B cell (primary cell): ENCODE data around the gene NUDT1. TPM values are rescaled to one million over a fixed set of nuclear protein-coding genes. Genes with fewer than 3 reads are reported as not detected.

Experiments used
- ATAC-seq: fragments of 200-7000 bp; cut with Tn5 transposase; one replicate; pipeline ENCODE4 v1.10.0; 2021; ENCODE audit warnings: low read depth, mild to moderate bottlenecking, moderate number of reproducible peaks, moderate library complexity
- CTCF ChIA-PET: fragments of 350-600 bp; sonication (Branson Sonifier 250); formaldehyde crosslinking; loops from one replicate; lab custom pipeline; 2021; ENCODE audit warnings: antibody characterized with exemption, inconsistent platforms; lab: Charles Lee
- POLR2A ChIA-PET: fragments of 350-600 bp; sonication (Branson Sonifier 250); formaldehyde crosslinking; loops from one replicate; lab custom pipeline; 2021; ENCODE audit warnings: antibody characterized with exemption; lab: Charles Lee
- DNase-seq: peaks from one replicate; pipeline ENCODE4 v3.0.0; 2013
- H2AFZ ChIP-seq: 2 replicates; pipeline ENCODE4 v1.6.1; 2012; ENCODE audit warnings: mild to moderate bottlenecking, low read depth, low read length; ENCODE audit not compliant: insufficient read depth, poor library complexity, severe bottlenecking
- H3K27ac ChIP-seq, 2 donors: 1 replicate in 1 of 2; 2 replicates in 1 of 2; pipeline ENCODE4 v1.5.1; 2012 to 2013; ENCODE audit warnings: low read length in 2 of 2, mild to moderate bottlenecking in 2 of 2, moderate library complexity in 1 of 2
- H3K27me3 ChIP-seq, 4 experiments: fragments of 200-600 bp in 1 of 4; sonication (generic) in 1 of 4; replicated peaks in 1 of 4; 1 replicate in 2 of 4; 2 replicates in 2 of 4; pipeline versions ENCODE4 v1.6.1 to v1.7.0; 2013 to 2016; ENCODE audit warnings: low read length in 3 of 4, mild to moderate bottlenecking in 2 of 4, mixed read lengths in 1 of 4, moderate library complexity in 1 of 4; ENCODE audit not compliant: insufficient read depth in 4 of 4, control insufficient read depth in 3 of 4; ENCODE audit errors: control extremely low read depth in 1 of 4
- H3K36me3 ChIP-seq, 2 experiments: replicated peaks in 1 of 2; 1 replicate in 1 of 2; 2 replicates in 1 of 2; pipeline versions ENCODE4 v1.6.1 to v1.7.1; 2013; ENCODE audit warnings: low read length in 1 of 2; ENCODE audit not compliant: insufficient read depth in 2 of 2, control insufficient read depth in 1 of 2; ENCODE audit errors: control extremely low read depth in 1 of 2, extremely low read depth in 1 of 2
- H3K4me1 ChIP-seq, 2 donors: fragments of 200-600 bp in 1 of 2; sonication (generic) in 1 of 2; 1 replicate in 1 of 2; 2 replicates in 1 of 2; pipeline versions ENCODE4 v1.5.1 to v1.6.1; 2013 to 2017; ENCODE audit warnings: low read length in 2 of 2; ENCODE audit not compliant: control insufficient read depth in 2 of 2, insufficient read depth in 2 of 2
- H3K4me2 ChIP-seq: replicated peaks from 2 replicates; pipeline ENCODE3; 2012; ENCODE audit warnings: mild to moderate bottlenecking, low read depth, low read length; ENCODE audit not compliant: poor library complexity, severe bottlenecking
- H3K4me3 ChIP-seq, 5 experiments: fragments of 200-600 bp in 1 of 5; sonication (generic) in 1 of 5; 1 replicate in 3 of 5; 2 replicates in 2 of 5; pipeline versions ENCODE4 v1.5.1 to v1.7.0; 2011 to 2016; ENCODE audit warnings: low read length in 4 of 5, mild to moderate bottlenecking in 4 of 5, low read depth in 2 of 5, control low read depth in 1 of 5, moderate library complexity in 1 of 5; ENCODE audit not compliant: insufficient read depth in 1 of 5; ENCODE audit errors: control extremely low read depth in 1 of 5, extremely low read depth in 1 of 5
- H3K79me2 ChIP-seq: fragments of 200-600 bp; sonication (generic); one replicate; pipeline ENCODE4 v1.6.0; 2016; ENCODE audit warnings: low read length; ENCODE audit not compliant: control insufficient read depth, insufficient read depth
- H3K9ac ChIP-seq: fragments of 200-600 bp; sonication (generic); 2 replicates; pipeline ENCODE4 v1.6.1; 2017; ENCODE audit warnings: mild to moderate bottlenecking, low read length, moderate library complexity
- H3K9me3 ChIP-seq, 3 donors: one replicate each; pipeline versions ENCODE4 v1.6.1 to v1.7.1; 2013; ENCODE audit warnings: low read length in 2 of 3; ENCODE audit not compliant: control insufficient read depth in 2 of 3, insufficient read depth in 1 of 3; ENCODE audit errors: control extremely low read depth in 1 of 3
- H4K20me1 ChIP-seq: 2 replicates; pipeline ENCODE4 v1.6.0; 2012; ENCODE audit warnings: mild to moderate bottlenecking, low read length; ENCODE audit not compliant: insufficient read depth, control insufficient read depth, poor library complexity, severe bottlenecking
- H3K27ac Mint-ChIP-seq: one replicate; pipeline ENCODE4 v1.8.0; 2021; ENCODE audit warnings: mixed read lengths
- H3K27me3 Mint-ChIP-seq: one replicate; pipeline ENCODE4 v1.8.0; 2021; ENCODE audit warnings: mixed read lengths
- H3K4me1 Mint-ChIP-seq: one replicate; pipeline ENCODE4 v1.8.0; 2021; ENCODE audit warnings: mixed read lengths
- H3K4me3 Mint-ChIP-seq: one replicate; pipeline ENCODE4 v1.8.0; 2021; ENCODE audit warnings: mixed read lengths
- H3K9me3 Mint-ChIP-seq: one replicate; pipeline ENCODE4 v1.8.0; 2022; ENCODE audit warnings: mixed read lengths; ENCODE audit not compliant: insufficient read depth
- CTCF ChIP-seq: fragments of 200-600 bp; IDR thresholded peaks from one replicate; pipeline ENCODE4 v1.8.0; 2022; ENCODE audit warnings: antibody characterized with exemption, mild to moderate bottlenecking
- EZH2 ChIP-seq: IDR thresholded peaks from 2 replicates; pipeline ENCODE4 v1.6.1; 2012; ENCODE audit warnings: borderline replicate concordance, low read depth, mild to moderate bottlenecking, moderate library complexity, low read length; ENCODE audit not compliant: insufficient read depth, poor library complexity, severe bottlenecking
- WGBS: methylation state at CpG from one replicate; pipeline ENCODE4 v1.1.5; 2013; ENCODE audit warnings: missing lambda C conversion rate; ENCODE audit not compliant: insufficient coverage; 5-methylcytosine and 5-hydroxymethylcytosine counted together
- intact Hi-C: fragments of 100-400 bp; cut with micrococcal nuclease; formaldehyde crosslinking; loops from one replicate; pipeline ENCODE4 v1.10.0; 2022
- polyA plus RNA-seq: library from polyadenylated mRNA; depleted of rRNA; stranded (reverse); fragments of >200 nt; gene quantifications from 2 replicates; pipeline ENCODE4 v1.2.3, GENCODE V29; 2012
- total RNA-seq, 2 donors: library from RNA; stranded (reverse); fragments of 120-200 nt in 1 of 2; gene quantifications; 1 replicate in 1 of 2; 2 replicates in 1 of 2; pipeline versions ENCODE4 v1.2.3 to v1.2.4, GENCODE V29; 2013 to 2022

NUDT1 gene
- total and polyA plus RNA-seq, 2 donors (not counting 1 experiment from before 2014, with no cell fraction given) = 21.1 to 22.9 TPM

DNA sequence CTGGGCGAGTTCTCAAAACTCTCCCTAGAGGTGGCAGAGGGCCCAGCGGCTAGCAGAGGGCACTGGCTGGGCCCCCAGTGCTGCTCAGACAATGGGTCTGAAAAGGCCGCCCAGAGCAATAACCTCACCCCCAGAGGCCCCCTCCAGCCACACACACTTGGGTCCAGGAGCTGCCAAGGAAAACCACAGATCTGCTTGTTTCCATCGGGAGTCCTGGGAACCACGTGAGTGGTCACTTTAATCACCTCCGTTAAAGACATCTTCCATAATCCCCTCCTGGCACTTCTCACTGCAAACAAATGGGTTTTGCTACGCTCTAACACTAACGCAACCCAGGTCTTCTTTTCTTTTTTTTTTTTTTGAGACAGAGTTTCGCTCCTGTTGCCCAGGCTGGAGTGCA is 30.0 kb downstream of the NUDT1 start:
- Histone ChIP-seq H3K9ac (no peak overlapping the region), H3K4me1 (no peaks in the 10 kb centered on the region), H3K4me2 (no peak overlapping the region), H3K27ac (no peak overlapping the region), H4K20me1 (peaks cover 7% of the 10 kb centered on the region), H2AFZ (no peak overlapping the region), H3K79me2 (peaks cover 20% of the 10 kb centered on the region), H3K36me3 (peaks cover 0 to 59% of the 10 kb centered on the region in 2 experiments), H3K4me3 (no peak overlapping the region), H3K27me3 (no peaks in the 10 kb centered on the region), H3K9me3 (peaks cover 0 to 3% (median 0%) of the 10 kb centered on the region in 3 donors)
- POLR2A ChIA-PET = interaction anchor here (0.6 kb wide), 1 partner anchor 9 kb away, joined by 4 read pairs; no protein-coding TSS in a partner anchor
- no peaks in the 10 kb centered on the region for H3K27me3 Mint-ChIP-seq
- peaks cover 2% of the 10 kb centered on the region for H3K4me1 Mint-ChIP-seq
- H3K27ac Mint-ChIP-seq = no peak overlapping the region
- ATAC-seq (no peak), DNase-seq (no peak)
- no peaks in the 10 kb centered on the region for H3K9me3 Mint-ChIP-seq
- 93% methylated on average over 8 of the region's 9 CpGs for WGBS
- no peak overlapping the region for H3K4me3 Mint-ChIP-seq
- CTCF ChIA-PET = interaction anchor here (0.8 kb wide), 1 partner anchor 14 kb away, joined by 3 read pairs; no protein-coding TSS in a partner anchor
- TF ChIP-seq EZH2 = no peak
- TF ChIP-seq CTCF = no peak
- intact Hi-C loops = no loop called here

DNA sequence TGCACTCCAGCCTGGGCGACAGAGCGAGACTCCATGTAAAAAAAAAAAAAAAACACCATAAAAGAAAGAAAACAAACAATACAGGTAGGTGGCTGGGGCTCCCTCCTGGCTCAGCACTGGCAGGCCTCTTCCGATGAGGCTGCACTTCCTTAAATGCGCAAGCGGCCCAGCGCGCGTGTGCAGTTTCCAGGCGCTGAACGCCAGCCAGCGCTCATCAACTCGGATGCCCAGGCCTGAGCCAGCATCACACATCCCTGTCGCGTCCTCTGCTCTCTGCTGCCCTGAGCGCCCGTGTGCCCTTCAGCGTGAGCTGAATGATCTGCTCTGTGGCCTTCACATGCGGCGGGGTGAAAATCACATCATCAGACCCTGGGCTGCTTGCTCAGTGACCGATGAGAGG is 31.8 kb downstream of the NUDT1 start:
- no peak overlapping the region for H3K4me3 Mint-ChIP-seq
- intact Hi-C loops = no loop called here
- peaks cover 0 to 3% (median 0%) of the 10 kb centered on the region in 3 donors for H3K9me3 ChIP-seq
- ChIA-PET POLR2A (interaction anchor here (1.0 kb wide), 1 partner anchor 19 kb away, joined by 4 read pairs; no protein-coding TSS in a partner anchor), CTCF (no interaction called here)
- H3K4me1 Mint-ChIP-seq = peaks cover 6% of the 10 kb centered on the region
- 98% methylated on average over 18 of the region's 20 CpGs for WGBS
- peaks cover 7% of the 10 kb centered on the region for H4K20me1 ChIP-seq
- peaks cover 32% of the 10 kb centered on the region for H3K79me2 ChIP-seq
- H2AFZ ChIP-seq = no peak overlapping the region
- no peak overlapping the region for H3K27ac ChIP-seq
- H3K4me2 ChIP-seq = no peak overlapping the region
- peaks cover 0 to 68% of the 10 kb centered on the region in 2 experiments for H3K36me3 ChIP-seq
- no peaks in the 10 kb centered on the region for H3K9me3 Mint-ChIP-seq
- DNase-seq (no peak), ATAC-seq (no peak)
- no peaks in the 10 kb centered on the region for H3K27me3 Mint-ChIP-seq
- no peak overlapping the region for H3K27ac Mint-ChIP-seq
- H3K4me1 ChIP-seq = no peaks in the 10 kb centered on the region
- H3K4me3 ChIP-seq = no peak overlapping the region
- H3K9ac ChIP-seq = no peak overlapping the region
- no peaks in the 10 kb centered on the region for H3K27me3 ChIP-seq
- TF ChIP-seq EZH2 (no peak), CTCF (no peak)
